Cardiac muscle cell (in vitro differentiated cells and primary cell): ENCODE data around the gene ZNF319. TPM values are rescaled to one million over a fixed set of nuclear protein-coding genes. Genes with fewer than 3 reads are reported as not detected.
A peak's percentile ranks its signal among the peaks of the same experiment; 100 is the strongest.

Experiments used
- DNase-seq, 2 donors: peaks; one replicate each; pipeline versions ENCODE4 v3.0.0 to v3.0.0-alpha.2; 2010 to 2017; ENCODE audit warnings: low read depth in 1 of 2, low spot score in 1 of 2
- H3K27ac ChIP-seq: fragments of 200-600 bp; sonication (generic); 2 replicates; pipeline ENCODE4 v1.5.1; 2016
- H3K27me3 ChIP-seq: fragments of 200-600 bp; sonication (generic); 2 replicates; pipeline ENCODE4 v1.6.0; 2016; ENCODE audit warnings: control low read depth
- H3K36me3 ChIP-seq: fragments of 200-600 bp; sonication (generic); 2 replicates; pipeline ENCODE4 v1.5.1; 2016; ENCODE audit warnings: control low read depth
- H3K4me1 ChIP-seq: fragments of 200-600 bp; sonication (generic); 2 replicates; pipeline ENCODE4 v1.8.1; 2017; ENCODE audit warnings: low read depth, mild to moderate bottlenecking, mixed run types
- H3K4me3 ChIP-seq: fragments of 200-600 bp; sonication (generic); 2 replicates; pipeline ENCODE4 v1.5.1; 2016; ENCODE audit warnings: mild to moderate bottlenecking
- H3K9me3 ChIP-seq: fragments of 200-600 bp; sonication (generic); 2 replicates; pipeline ENCODE4 v1.5.1; 2017; ENCODE audit warnings: low read depth, mild to moderate bottlenecking, control low read depth
- polyA plus RNA-seq: library from polyadenylated mRNA; unstranded; fragments of >200 nt; fragmentation: Nextera tagmentation; extraction: Ambion mirVana; gene quantifications from 2 replicates; pipeline ENCODE4 v1.2.1, GENCODE V29; 2016
- total RNA-seq: library from RNA; depleted of rRNA; stranded (reverse); fragments of >200 nt; gene quantifications from 2 replicates; pipeline ENCODE4 v1.2.3, GENCODE V29; 2016
- TF ChIP-seq, protein P1 (sequence below): IDR thresholded peaks from 2 replicates; pipeline ENCODE4 v1.5.1; 2012; ENCODE audit warnings: low read depth, mild to moderate bottlenecking, low read length

Gene ZNF319
- total and polyA plus RNA-seq, 2 experiments from 2014 or later = 12.3 to 12.4 TPM

DNA sequence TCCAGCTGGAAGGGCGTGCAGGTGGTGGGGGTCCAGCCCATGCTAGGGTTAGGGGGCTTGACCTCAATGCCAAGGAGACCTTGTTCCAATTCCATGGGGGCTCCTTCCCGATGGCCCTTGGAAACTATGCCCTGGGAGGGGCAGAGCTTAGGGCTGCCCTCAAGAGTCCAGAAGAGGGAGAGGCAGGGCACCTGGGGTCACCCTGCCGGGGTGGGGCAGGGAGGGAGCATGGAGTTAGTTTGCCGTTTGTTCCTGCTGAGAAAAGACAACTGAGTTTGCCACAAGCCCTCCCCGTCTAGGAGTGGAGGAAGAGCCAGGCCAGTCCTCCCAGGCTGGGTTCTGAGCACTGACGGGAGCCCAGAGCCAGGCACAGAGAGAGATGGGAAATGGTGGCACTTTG is 46.5 kb upstream of the ZNF319 start:
- TF ChIP-seq, protein P1, sequence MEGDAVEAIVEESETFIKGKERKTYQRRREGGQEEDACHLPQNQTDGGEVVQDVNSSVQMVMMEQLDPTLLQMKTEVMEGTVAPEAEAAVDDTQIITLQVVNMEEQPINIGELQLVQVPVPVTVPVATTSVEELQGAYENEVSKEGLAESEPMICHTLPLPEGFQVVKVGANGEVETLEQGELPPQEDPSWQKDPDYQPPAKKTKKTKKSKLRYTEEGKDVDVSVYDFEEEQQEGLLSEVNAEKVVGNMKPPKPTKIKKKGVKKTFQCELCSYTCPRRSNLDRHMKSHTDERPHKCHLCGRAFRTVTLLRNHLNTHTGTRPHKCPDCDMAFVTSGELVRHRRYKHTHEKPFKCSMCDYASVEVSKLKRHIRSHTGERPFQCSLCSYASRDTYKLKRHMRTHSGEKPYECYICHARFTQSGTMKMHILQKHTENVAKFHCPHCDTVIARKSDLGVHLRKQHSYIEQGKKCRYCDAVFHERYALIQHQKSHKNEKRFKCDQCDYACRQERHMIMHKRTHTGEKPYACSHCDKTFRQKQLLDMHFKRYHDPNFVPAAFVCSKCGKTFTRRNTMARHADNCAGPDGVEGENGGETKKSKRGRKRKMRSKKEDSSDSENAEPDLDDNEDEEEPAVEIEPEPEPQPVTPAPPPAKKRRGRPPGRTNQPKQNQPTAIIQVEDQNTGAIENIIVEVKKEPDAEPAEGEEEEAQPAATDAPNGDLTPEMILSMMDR = no peak
- no peak for DNase-seq
- Histone ChIP-seq H3K27me3 (no peaks in the 10 kb centered on the region), H3K4me3 (no peak overlapping the region), H3K9me3 (no peaks in the 10 kb centered on the region), H3K36me3 (peaks cover 38% of the 10 kb centered on the region), H3K27ac (peak overlapping the region; percentile 96), H3K4me1 (peaks cover 53% of the 10 kb centered on the region)

DNA sequence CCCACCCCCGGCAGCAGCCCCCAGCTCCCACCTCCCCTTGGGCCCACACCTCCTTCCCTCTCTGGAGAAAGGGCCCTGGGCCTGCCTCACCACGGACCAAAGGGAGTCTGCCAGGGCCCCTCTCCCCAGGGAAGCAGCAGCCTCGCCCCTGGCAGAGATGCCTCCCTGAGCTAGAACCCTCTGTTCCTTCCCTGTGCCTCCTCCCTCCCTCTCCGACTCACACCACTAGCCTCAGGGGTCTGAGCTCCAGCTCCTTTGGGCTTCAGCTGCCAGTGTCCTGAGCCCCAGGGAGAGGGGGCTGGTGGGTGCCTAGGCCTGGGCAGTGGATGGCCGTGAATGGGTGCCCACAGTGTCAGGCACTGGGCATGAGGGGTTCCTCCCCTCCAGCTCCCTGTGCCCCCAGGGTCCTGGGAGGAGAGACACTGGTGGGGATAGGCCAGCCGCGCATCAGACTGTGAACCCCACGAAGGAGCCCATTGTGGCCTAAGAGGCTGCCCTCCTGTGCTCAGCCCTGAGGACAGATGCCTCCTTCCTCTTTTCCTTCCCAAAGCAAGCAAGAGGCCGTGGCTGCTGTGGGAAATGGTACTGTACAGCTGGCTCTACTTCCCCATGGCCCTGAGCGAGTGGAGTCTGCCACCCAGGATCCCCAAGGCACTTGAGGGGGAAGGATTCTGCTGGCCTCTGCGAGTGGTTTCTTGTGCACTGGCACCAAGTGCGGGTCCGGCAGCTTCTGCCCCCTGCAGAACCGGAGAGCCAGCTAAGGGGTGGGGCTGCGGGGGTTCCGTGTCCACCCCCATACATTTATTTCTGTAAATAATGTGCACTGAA is 45.8 kb upstream of the ZNF319 start:
- Histone ChIP-seq H3K27ac (peak overlapping the region; percentile 96), H3K4me1 (peaks cover 46% of the 10 kb centered on the region), H3K4me3 (no peak overlapping the region), H3K36me3 (peaks cover 45% of the 10 kb centered on the region), H3K9me3 (no peaks in the 10 kb centered on the region), H3K27me3 (no peaks in the 10 kb centered on the region)
- TF ChIP-seq, protein P1 = no peak
- DNase-seq = no peak

DNA sequence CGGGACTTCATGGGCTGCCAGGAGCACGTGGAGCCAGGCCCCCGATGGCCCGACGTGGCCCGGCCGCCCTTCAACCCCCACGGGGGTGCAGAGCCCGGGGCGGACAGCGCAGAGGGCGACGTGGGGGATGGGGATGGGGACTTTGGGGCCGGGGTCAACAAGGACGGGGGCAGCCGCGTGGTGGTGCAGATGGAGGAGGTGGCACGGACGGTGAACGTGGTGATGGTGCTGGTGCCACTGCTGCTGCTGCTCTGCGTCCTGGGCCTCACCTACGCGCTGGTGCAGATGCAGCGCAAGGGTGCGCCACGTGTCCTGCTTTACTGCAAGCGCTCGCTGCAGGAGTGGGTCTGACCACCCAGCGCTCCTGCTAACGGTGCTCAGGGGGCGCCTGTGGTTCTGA is 44.6 kb upstream of the ZNF319 start:
- H3K36me3 ChIP-seq = peaks cover 56% of the 10 kb centered on the region
- no peak overlapping the region for H3K4me3 ChIP-seq
- no peaks in the 10 kb centered on the region for H3K9me3 ChIP-seq
- no peaks in the 10 kb centered on the region for H3K27me3 ChIP-seq
- H3K4me1 ChIP-seq = peaks cover 34% of the 10 kb centered on the region
- DNase-seq = no peak
- H3K27ac ChIP-seq = peak overlapping the region; percentile 96
- TF ChIP-seq, protein P1 = no peak

DNA sequence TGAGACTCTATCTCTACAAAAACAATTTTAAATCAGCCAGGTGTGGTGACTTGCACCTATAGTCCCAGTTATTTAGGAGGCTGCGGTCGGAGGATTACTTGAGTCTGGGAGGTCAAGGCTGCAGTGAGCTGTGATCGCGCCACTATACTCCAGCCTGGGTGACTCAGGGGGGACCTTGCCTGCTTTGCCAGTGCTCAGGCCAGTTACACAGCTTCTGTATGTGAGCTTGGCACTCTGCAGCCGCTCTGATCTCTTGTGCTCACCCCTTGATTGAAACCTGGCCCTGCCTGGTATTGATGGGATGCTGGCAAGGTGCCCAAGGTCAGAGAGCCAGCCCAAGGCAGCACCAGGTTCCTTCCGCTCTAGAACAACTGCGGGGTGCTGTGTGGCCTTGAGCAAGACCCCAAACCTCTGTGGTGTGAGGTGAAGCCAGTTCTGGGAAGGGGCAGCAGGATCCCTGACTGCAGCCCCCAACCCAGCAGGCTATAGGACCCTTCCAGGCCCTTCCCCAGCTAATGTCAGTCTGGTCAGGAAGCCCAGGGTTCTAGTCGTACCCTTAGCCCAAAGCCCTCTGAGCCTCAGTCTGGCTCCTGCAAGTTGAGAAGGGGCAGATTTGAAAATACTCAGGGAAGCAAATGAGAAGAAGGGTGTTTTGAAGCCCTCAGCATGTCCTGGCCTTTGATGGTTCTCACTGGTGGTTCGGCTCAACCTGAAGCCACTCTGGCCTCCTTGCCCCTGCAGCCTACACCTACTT is 44.0 kb upstream of the ZNF319 start:
- TF ChIP-seq, protein P1 = no peak
- DNase-seq = no peak
- H3K27me3 ChIP-seq = no peaks in the 10 kb centered on the region

DNA sequence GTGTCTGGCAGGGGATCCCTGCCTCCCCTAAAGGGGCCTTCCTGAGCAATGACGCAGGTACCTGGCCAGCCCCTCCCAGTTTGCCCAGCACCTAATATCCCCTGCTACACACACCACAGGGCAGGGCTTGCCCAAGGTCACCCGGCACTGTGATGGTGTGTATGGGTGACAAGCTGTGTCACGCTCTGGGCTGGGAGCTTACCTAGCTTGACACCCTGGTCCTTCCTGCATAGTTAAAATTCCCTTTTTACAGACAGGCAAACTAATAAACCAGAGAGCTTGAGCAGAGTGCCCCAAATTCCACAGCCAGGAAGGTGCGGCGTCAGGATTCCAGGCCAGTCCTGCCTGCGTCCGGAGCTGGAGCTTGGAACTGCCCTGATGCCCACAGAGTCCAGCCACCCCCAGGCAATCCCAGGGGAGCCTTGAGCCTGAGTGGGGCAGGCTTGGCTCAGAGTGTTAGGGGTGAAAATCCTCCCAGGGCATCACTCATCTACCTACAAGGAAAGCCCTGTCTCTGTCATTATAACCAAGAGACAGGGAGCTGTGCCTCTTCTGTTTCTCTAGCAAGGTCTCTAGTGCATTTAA is 43.2 kb upstream of the ZNF319 start:
- H3K36me3 ChIP-seq = peaks cover 71% of the 10 kb centered on the region
- TF ChIP-seq, protein P1 = no peak
- no peak for DNase-seq

More for the DNA sequence above, 44.0 kb upstream of the ZNF319 start:
- H3K27ac ChIP-seq = peak overlapping the region; percentile 96
- H3K36me3 ChIP-seq = peaks cover 63% of the 10 kb centered on the region
- no peaks in the 10 kb centered on the region for H3K9me3 ChIP-seq
- H3K4me3 ChIP-seq = no peak overlapping the region
- H3K4me1 ChIP-seq = peaks cover 28% of the 10 kb centered on the region

More for the DNA sequence above, 43.2 kb upstream of the ZNF319 start:
- peaks cover 21% of the 10 kb centered on the region for H3K4me1 ChIP-seq
- no peaks in the 10 kb centered on the region for H3K27me3 ChIP-seq
- H3K9me3 ChIP-seq = no peaks in the 10 kb centered on the region
- H3K4me3 ChIP-seq = no peak overlapping the region
- H3K27ac ChIP-seq = peak overlapping the region; percentile 96
